NAMALWA (cell line): ENCODE measurements around the gene CHCHD4.
A peak's percentile ranks its signal among the peaks of the same experiment; 100 is the strongest.
"Not testable (repeated sequence)": the region's sequence is repeated elsewhere in the genome, so short reads cannot be mapped to it uniquely, and the experiment has no call there.

Experiments
- DNase-seq: peaks from one replicate; pipeline ENCODE4 v3.0.0-alpha.2; 2015; ENCODE audit warnings: low spot score

CHCHD4 gene

DNA sequence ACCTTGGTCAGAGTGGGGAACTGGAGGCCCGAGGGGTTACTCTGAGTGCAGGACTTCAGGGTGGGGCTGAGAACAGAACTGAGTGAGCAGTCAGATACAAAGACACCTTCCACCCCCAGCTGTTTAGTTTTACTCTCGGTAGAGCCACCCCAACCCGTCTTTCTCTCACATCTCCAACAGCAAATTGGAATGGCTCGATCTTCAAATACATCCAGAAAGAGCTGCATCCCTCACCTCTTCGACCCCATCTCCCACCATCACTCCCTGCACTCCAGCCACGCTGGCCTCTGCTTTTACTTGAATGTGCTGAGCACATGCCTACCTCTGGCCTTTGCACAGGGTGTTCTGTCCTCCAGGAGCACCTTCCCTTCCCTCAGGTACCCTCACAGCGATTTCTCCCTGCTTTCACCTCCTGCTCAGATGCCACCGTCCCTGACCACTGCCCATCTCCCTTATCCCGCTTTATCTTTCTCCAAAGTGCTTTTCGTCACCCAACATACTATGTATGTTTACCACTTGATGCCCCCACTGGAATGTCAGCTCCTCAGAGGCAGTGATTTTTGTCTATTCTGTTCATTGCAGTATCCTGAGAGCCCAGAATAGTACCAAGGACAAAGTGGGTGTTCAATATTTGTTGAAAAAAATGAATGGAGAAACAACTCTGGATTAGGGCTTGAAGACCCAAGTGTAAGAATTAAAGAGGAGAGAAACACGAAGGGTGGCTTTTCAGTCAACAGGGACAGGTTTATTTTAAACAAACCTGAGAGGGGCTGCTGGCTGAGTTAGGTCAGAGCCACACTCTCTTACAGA lies 4.4 kb downstream of the CHCHD4 start:
- no peak for DNase-seq

DNA sequence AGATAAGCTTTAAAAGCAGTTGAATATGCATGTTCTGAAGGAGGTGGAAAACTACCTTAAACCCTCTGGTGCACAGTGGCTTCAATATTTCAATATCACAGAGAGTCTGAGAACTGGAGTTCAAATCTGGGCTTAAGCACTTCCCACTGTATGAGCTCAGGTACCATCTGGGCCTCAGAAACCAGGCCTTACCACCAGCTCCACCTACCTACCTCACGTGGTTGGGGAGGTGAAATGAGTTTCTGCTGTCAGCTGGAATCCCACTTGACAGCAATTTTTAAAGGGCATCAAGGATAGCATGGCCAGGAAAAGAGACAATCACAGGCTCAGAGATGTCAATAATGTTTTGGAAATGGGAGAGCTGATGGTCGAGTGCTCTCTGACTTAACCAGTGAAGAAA lies 5.0 kb downstream of the CHCHD4 start:
- no peak for DNase-seq

DNA sequence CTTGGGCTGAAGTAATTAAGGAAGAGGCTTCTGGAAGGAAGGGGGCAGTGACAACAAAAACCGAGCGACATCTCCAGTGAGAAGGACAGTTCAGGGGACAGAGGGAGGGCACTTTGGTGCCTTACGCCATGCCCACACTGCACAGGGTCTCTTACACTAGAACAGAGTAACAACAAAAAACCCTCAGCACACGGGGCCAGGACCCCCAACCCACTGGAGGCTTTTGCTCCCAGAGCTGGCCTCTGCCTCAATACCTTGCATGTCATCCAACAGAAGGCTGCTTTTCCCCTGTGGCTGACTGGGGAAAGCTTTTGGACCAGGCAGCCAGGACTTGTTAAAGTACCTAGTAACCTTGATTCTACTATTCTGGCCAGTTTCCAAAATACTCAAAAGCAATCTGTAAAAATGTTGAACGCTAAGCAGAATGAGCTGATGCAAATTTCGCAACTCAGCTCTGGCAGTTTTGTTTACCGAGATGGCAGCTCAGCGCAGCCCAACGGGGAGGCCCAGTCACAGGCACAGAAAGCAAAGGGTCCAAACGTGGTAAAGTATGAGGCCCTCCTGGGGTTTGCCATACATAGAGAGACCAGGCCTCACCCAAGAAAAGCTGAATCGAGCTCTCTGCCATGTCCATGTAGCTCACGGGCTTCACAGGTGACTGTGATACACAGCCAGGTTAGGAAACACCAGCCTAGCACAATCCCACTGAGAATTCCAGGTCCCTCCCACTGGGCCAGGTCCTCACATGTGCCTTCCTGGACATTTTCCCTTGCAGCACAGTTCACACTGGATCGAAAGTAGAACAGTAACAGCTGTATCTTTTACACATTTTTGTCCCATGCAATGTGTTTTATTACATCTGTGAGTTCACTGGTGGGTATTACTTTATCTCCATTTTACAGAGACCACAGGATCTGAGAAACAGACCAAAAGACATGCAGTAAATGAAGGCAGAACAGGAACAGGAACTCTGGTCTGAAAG lies 6.0 kb downstream of the CHCHD4 start:
- no peak for DNase-seq

DNA sequence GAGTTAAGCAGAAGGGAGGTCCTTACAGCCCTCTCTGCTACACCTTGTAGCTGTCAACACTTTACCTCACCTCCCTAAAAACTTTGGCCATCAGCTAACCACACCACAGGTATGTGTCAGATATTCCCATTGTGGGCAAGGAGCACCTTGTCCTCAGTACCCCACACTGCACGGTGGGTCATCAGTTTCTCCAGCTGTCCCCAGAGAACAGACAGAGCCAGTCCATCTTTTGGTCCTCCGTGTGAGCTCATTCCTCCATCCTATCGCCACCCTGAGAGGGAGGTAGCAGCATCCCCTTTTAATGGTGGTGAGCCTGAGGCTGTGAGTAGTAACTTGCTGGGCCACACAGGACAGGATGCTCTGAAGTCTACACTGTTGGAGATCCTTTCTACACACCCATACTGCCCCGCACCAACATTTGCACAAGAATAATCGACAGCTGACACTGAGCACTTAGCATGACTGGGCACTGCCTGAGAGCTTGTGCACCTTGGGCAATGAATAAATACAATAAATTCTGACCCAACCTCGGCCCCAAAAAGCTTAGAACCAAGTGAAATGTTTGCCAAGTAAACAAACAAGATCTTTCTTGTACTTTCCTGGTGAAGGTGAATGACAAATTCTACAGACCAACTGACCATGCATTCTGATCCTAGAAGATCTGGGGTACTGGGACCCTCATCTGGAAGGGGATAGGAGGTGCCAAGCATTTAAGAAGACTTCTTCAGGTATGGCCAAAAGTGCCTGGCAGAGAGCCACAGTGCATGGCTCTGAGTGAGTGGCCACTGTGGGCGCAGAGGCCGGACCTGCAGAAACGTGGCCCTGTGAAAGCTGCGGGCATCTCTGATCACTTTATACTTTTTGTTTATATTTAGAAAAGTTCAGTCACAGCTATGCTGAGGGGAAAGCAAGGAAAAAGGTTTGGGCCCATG lies 6.9 kb downstream of the CHCHD4 start:
- DNase-seq, result no peak

DNA sequence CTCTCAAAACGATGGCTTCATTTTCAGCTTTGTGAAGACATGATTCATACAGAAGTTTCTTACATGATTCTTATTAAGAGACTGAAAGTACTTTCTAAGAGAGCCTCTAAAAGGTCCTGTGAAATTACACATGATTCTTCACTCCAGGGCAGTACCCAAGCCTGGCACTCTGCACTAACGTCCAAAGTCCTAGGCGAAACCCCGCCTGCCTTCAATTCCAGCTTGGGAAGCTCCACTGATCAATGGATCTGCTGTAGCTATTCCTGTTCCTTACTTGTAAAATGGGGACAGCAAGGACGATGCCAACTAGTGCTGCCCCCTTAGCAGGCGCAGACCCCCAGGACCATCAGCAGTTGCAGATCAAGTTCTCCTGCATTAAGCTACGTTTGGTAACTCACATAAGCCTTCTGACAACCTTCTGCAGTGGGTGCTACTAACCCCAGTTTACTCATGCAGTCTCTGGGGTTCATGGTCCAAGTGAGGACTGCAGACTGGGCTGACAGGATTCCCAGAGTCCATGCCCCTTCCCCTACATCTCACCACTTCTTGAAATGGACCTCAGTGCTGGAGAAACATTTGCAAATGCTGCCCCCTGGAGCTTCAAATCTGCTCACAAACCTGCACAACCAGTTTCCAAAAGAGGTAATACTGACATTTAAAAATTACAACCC lies 10.6 kb downstream of the CHCHD4 start:
- DNase-seq, result no peak

DNA sequence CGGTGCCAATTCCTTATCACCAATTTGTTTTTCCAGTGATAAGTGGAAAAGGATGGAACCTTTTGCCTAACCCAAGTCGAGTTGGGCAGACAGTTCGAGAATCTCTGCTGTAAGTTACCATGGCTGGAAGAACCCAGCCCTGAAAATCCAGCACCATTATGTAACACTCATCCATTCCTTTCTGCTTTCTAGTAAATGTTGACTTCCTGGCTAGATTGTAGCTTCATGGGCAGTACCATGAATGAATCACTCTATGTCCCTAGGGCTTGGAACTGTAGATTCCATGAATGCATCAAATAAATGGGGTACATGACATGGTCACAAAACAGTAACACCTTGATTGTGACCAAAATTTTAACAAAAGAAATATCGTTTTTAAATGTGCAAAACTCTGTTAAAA lies 14.0 kb downstream of the CHCHD4 start:
- no peak for DNase-seq

DNA sequence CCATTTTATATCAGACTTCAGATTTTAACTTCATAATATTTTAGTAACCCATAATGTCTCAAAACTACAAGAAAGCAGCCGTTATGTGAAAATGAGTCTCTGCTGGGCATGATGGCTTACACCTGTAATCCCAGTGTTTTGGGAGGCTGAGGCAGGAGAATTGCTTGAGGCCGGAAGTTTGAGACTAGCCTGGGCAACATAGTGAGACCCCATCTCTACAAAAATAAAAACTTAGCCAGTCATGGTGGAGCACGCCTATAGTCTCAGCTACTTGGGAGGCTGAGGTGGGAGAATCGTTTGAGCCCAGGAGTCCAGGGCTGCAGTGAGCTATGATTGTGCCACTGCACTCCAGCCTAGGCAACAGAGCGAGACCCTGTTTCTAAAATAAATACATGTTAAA lies 14.8 kb downstream of the CHCHD4 start:
- not testable (repeated sequence) for DNase-seq

DNA sequence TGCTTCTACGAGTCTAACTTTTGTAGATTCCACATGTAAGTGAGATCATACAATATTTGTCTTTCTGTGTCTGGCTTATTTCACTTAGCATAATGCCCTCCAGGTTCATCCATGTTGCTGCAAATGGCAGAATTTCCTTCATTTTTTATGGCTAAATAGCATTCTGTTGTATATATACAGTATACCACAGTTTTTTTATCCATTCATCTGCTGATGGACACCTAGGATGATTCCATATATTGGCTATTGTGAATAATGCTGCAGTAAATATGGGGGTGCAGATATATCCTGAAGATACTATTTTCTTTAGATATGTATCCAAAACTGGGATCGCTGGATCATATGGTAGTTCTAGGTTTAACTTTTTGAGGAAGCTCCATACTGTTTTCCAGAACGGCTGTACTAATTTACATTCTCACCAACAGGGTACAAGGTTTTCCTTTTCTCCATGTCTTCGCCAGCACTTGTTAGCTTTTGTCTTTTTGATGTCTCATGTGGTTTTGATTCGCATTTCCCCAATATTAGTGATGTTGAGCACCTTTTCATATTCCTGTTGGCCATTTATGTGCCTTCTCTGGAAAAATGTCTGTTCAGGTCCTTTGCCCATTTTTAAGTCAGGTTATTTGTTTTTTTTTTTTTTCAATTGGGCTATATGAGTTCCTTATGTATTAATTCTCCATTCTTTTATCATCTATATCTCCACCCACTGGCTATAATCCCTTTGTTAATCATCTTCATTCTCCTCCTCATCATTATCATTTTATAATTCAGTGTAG lies 26.9 kb downstream of the CHCHD4 start:
- DNase-seq, result no peak

DNA sequence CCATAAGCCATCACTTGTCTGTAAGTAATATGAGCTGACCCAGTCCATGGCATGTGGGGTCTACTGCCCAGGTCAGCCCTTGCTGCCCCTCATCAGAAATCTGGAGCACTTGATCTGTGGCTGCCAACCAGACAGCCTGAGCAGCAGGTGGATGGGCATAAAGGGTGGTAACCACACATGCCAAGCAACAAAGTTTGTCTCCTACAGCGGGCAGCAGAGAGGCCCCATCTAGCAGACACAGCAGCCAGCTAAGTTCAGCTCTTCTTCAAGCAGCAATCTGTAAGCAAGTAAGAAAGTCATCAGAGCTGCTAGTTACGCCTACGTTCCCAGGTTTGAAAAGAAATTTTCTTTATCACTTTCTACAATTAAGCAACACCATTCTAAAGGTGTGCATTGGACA lies 27.9 kb downstream of the CHCHD4 start:
- DNase-seq, result peak; percentile 34

DNA sequence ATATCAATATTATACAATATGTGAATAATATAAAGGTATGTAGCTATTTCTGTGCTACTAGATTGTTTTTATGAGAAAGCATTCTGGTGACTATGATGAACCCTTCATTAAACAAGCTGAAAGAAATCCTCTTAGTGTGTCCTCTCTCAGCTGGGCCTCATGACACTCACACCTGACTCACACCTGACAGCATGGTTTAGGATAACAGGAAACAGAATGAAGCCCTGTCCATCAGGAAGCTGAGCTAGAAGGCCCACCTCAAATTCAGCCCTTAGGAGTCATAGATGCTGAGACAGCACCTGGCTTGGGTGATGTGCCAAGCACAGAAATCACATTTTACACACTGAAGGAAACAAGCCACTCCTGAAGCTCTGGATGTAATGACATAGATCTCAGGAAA lies 30.8 kb downstream of the CHCHD4 start:
- DNase-seq, result no peak

DNA sequence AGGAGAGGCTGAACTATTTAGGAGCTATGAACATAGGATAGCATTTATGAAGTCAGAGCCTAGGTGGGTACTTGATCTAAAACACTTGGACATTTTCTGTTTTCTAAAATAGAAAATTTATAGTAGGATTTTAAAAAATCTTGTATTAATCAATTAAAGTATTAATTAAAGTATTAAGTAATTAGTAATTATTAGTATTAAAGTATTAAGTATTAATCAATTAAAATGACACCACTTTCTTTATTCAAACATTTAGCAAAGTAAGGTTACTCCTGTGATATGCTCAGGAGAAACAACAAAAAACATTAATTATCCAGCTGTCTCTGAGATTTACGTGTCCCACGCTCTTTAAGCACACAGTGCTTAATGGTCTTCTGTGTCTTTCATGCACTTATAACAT lies 32.2 kb downstream of the CHCHD4 start:
- DNase-seq, result no peak

DNA sequence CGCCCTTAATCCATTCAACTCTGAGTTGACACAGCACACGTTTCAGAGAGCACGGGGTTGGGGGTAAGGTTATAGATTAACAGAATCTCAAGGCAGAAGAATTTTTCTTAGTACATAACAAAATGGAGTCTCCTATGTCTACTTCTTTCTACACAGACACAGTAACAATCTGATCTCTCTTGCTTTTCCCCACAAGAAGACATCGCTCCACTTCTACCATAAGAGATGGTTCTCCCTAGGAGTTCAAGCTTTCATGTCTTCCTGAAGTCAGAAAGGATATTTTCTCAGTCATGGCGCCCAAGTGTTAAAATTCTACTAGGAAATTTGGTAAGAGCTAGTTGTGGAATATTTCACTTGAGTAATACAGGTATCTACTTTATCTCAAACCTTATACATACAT lies 32.7 kb downstream of the CHCHD4 start:
- DNase-seq, result not testable (repeated sequence)

DNA sequence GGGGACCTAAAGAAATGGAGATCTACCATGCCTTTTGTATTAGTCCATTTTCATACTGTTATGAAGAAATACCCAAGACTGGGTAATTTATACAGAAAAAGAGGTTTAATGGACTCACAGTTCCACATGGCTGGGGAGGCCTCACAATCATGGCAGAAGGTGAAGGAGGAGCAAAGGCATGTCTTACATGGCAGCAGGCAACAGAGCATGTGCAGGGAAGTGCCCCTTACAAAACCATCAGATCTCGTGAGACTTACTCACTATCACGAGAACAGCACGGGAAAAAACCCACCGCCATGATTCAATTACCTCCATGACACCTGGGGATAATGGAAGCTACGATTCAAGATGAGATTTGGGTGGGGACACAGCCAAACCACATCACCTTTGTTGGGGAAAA lies 37.2 kb downstream of the CHCHD4 start:
- not testable (repeated sequence) for DNase-seq

DNA sequence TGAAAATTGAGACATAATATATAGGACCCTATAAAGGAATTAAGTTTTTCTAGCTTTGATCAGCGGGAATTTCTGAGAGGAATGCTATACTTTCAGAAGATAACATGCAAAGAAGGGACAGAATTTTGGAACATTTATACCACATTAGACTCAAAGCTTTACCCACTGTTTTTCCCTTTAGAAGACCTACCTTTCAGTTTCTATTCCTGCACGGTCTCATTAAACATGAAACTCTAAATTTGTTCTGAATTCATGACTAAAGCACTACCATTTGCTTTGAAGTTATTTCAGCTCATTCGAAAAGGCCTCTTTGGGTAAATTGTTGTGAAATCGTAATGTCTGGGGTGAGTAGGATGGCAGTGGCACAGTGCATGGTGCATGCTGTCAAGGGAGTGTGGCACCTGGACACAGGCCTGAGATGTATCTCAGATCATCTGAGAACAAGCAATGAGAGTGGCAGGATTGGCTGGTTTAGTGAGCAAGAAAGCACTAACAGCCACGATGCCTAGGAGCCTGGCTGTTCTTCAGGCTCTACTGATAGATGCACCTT lies 42.5 kb downstream of the CHCHD4 start:
- no peak for DNase-seq

DNA sequence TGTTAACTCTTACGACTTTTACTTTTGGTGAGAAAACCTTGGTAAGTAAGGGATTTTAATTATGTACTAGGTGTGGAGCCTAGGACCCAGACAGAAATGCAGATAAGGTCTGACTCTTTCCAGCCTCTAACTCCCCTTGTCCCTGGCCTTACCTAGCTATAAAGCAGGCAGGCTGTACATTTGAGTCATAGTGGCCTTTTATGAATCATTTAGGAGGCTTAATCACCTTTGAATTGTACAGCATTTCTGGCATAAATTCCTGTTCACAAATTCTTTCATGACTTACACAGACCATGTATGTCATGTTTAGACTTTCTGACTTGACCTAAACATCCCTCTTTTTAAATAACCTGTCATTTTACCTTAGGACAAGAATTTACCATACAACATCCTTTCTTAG lies 47.4 kb downstream of the CHCHD4 start:
- no peak for DNase-seq

DNA sequence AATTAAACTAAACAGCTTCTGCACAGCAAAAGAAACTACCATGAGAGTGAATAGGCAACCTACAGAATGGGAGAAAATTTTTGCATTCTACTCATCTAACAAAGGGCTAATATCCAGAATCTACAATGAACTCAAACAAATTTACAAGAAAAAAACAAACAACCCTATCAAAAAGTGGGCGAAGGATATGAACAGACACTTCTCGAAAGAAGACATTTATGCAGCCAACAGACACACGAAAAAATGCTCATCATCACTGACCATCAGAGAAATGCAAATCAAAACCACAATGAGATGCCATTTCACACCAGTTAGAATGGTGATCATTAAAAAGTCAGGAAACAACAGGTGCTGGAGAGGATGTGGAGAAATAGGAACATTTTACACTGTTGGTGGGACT lies 49.4 kb downstream of the CHCHD4 start:
- DNase-seq, result not testable (repeated sequence)

DNA sequence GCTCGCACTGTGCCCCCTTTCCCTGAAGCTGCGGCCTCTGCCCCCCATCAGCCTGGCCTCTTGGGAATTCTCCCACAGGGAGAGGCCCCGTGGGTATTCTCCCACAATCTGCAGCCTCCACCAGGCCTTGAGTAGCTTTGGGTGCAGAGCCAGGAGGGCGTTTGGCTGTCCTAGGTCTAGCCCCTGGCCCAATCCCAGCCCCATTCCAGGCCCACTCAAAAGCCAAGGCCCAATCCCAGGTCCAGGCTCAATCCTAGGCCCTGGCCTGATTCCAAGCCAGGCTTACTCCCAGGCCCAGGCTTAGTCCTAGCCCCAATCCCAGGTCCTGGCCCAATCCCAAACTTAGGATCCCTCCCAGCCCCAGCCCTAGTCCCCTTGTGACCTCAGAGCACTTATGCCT lies 59.8 kb downstream of the CHCHD4 start:
- no peak for DNase-seq

DNA sequence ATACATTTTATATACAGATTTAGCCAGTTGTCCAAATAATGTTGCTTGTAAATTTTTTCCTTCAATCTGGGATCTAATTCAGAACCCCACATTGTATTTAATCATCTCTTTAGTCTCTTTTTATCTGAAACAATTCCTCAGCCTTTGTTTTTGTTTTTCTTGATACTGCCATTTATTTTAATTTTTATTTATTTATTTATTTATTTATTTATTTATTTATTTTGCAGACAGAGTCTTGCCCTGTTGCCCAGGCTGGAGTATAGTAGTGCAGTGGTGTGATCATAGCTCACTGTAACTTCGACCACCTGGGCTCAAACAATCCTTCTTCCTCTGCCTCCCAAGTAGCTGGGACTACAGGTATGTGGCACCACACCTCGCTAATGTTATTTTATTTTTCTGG lies 61.5 kb downstream of the CHCHD4 start:
- DNase-seq, result no peak
